B cell (primary cell): ENCODE measurements around the gene CACNA1D. TPM values are rescaled to one million over a fixed set of nuclear protein-coding genes. Genes with fewer than 3 reads are reported as not detected.

Experiments used
- ATAC-seq: fragments of 200-7000 bp; cut with Tn5 transposase; one replicate; pipeline ENCODE4 v1.10.0; 2021; ENCODE audit warnings: low read depth, mild to moderate bottlenecking, moderate number of reproducible peaks, moderate library complexity
- CTCF ChIA-PET: fragments of 350-600 bp; sonication (Branson Sonifier 250); formaldehyde crosslinking; loops from one replicate; lab custom pipeline; 2021; ENCODE audit warnings: antibody characterized with exemption, inconsistent platforms; lab: Charles Lee
- POLR2A ChIA-PET: fragments of 350-600 bp; sonication (Branson Sonifier 250); formaldehyde crosslinking; loops from one replicate; lab custom pipeline; 2021; ENCODE audit warnings: antibody characterized with exemption; lab: Charles Lee
- DNase-seq: peaks from one replicate; pipeline ENCODE4 v3.0.0; 2013
- H2AFZ ChIP-seq: 2 replicates; pipeline ENCODE4 v1.6.1; 2012; ENCODE audit warnings: mild to moderate bottlenecking, low read depth, low read length; ENCODE audit not compliant: insufficient read depth, poor library complexity, severe bottlenecking
- H3K27ac ChIP-seq, 2 donors: 1 replicate in 1 of 2; 2 replicates in 1 of 2; pipeline ENCODE4 v1.5.1; 2012 to 2013; ENCODE audit warnings: low read length in 2 of 2, mild to moderate bottlenecking in 2 of 2, moderate library complexity in 1 of 2
- H3K27me3 ChIP-seq, 4 experiments: fragments of 200-600 bp in 1 of 4; sonication (generic) in 1 of 4; replicated peaks in 1 of 4; 1 replicate in 2 of 4; 2 replicates in 2 of 4; pipeline versions ENCODE4 v1.6.1 to v1.7.0; 2013 to 2016; ENCODE audit warnings: low read length in 3 of 4, mild to moderate bottlenecking in 2 of 4, mixed read lengths in 1 of 4, moderate library complexity in 1 of 4; ENCODE audit not compliant: insufficient read depth in 4 of 4, control insufficient read depth in 3 of 4; ENCODE audit errors: control extremely low read depth in 1 of 4
- H3K36me3 ChIP-seq, 2 experiments: replicated peaks in 1 of 2; 1 replicate in 1 of 2; 2 replicates in 1 of 2; pipeline versions ENCODE4 v1.6.1 to v1.7.1; 2013; ENCODE audit warnings: low read length in 1 of 2; ENCODE audit not compliant: insufficient read depth in 2 of 2, control insufficient read depth in 1 of 2; ENCODE audit errors: control extremely low read depth in 1 of 2, extremely low read depth in 1 of 2
- H3K4me1 ChIP-seq, 2 donors: fragments of 200-600 bp in 1 of 2; sonication (generic) in 1 of 2; 1 replicate in 1 of 2; 2 replicates in 1 of 2; pipeline versions ENCODE4 v1.5.1 to v1.6.1; 2013 to 2017; ENCODE audit warnings: low read length in 2 of 2; ENCODE audit not compliant: control insufficient read depth in 2 of 2, insufficient read depth in 2 of 2
- H3K4me2 ChIP-seq: replicated peaks from 2 replicates; pipeline ENCODE3; 2012; ENCODE audit warnings: mild to moderate bottlenecking, low read depth, low read length; ENCODE audit not compliant: poor library complexity, severe bottlenecking
- H3K4me3 ChIP-seq, 5 experiments: fragments of 200-600 bp in 1 of 5; sonication (generic) in 1 of 5; 1 replicate in 3 of 5; 2 replicates in 2 of 5; pipeline versions ENCODE4 v1.5.1 to v1.7.0; 2011 to 2016; ENCODE audit warnings: low read length in 4 of 5, mild to moderate bottlenecking in 4 of 5, low read depth in 2 of 5, control low read depth in 1 of 5, moderate library complexity in 1 of 5; ENCODE audit not compliant: insufficient read depth in 1 of 5; ENCODE audit errors: control extremely low read depth in 1 of 5, extremely low read depth in 1 of 5
- H3K79me2 ChIP-seq: fragments of 200-600 bp; sonication (generic); one replicate; pipeline ENCODE4 v1.6.0; 2016; ENCODE audit warnings: low read length; ENCODE audit not compliant: control insufficient read depth, insufficient read depth
- H3K9ac ChIP-seq: fragments of 200-600 bp; sonication (generic); 2 replicates; pipeline ENCODE4 v1.6.1; 2017; ENCODE audit warnings: mild to moderate bottlenecking, low read length, moderate library complexity
- H3K9me3 ChIP-seq, 3 donors: one replicate each; pipeline versions ENCODE4 v1.6.1 to v1.7.1; 2013; ENCODE audit warnings: low read length in 2 of 3; ENCODE audit not compliant: control insufficient read depth in 2 of 3, insufficient read depth in 1 of 3; ENCODE audit errors: control extremely low read depth in 1 of 3
- H4K20me1 ChIP-seq: 2 replicates; pipeline ENCODE4 v1.6.0; 2012; ENCODE audit warnings: mild to moderate bottlenecking, low read length; ENCODE audit not compliant: insufficient read depth, control insufficient read depth, poor library complexity, severe bottlenecking
- H3K27ac Mint-ChIP-seq: one replicate; pipeline ENCODE4 v1.8.0; 2021; ENCODE audit warnings: mixed read lengths
- H3K27me3 Mint-ChIP-seq: one replicate; pipeline ENCODE4 v1.8.0; 2021; ENCODE audit warnings: mixed read lengths
- H3K4me1 Mint-ChIP-seq: one replicate; pipeline ENCODE4 v1.8.0; 2021; ENCODE audit warnings: mixed read lengths
- H3K4me3 Mint-ChIP-seq: one replicate; pipeline ENCODE4 v1.8.0; 2021; ENCODE audit warnings: mixed read lengths
- H3K9me3 Mint-ChIP-seq: one replicate; pipeline ENCODE4 v1.8.0; 2022; ENCODE audit warnings: mixed read lengths; ENCODE audit not compliant: insufficient read depth
- CTCF ChIP-seq: fragments of 200-600 bp; IDR thresholded peaks from one replicate; pipeline ENCODE4 v1.8.0; 2022; ENCODE audit warnings: antibody characterized with exemption, mild to moderate bottlenecking
- EZH2 ChIP-seq: IDR thresholded peaks from 2 replicates; pipeline ENCODE4 v1.6.1; 2012; ENCODE audit warnings: borderline replicate concordance, low read depth, mild to moderate bottlenecking, moderate library complexity, low read length; ENCODE audit not compliant: insufficient read depth, poor library complexity, severe bottlenecking
- WGBS: methylation state at CpG from one replicate; pipeline ENCODE4 v1.1.5; 2013; ENCODE audit warnings: missing lambda C conversion rate; ENCODE audit not compliant: insufficient coverage; 5-methylcytosine and 5-hydroxymethylcytosine counted together
- intact Hi-C: fragments of 100-400 bp; cut with micrococcal nuclease; formaldehyde crosslinking; loops from one replicate; pipeline ENCODE4 v1.10.0; 2022
- polyA plus RNA-seq: library from polyadenylated mRNA; depleted of rRNA; stranded (reverse); fragments of >200 nt; gene quantifications from 2 replicates; pipeline ENCODE4 v1.2.3, GENCODE V29; 2012
- total RNA-seq, 2 donors: library from RNA; stranded (reverse); fragments of 120-200 nt in 1 of 2; gene quantifications; 1 replicate in 1 of 2; 2 replicates in 1 of 2; pipeline versions ENCODE4 v1.2.3 to v1.2.4, GENCODE V29; 2013 to 2022

Gene CACNA1D
- total and polyA plus RNA-seq, 2 donors (not counting 1 experiment from before 2014, with no cell fraction given) = 0.06 to 0.07 TPM

GRCh38 chr3:53570081-53570480, 75.7 kb downstream of the CACNA1D start:
- ChIA-PET CTCF (no interaction called here), POLR2A (no interaction called here)
- Histone ChIP-seq H3K27ac (no peak overlapping the region), H3K27me3 (peaks cover 0 to 3% (median 0%) of the 10 kb centered on the region in 4 experiments), H3K79me2 (no peaks in the 10 kb centered on the region), H3K9ac (no peak overlapping the region), H2AFZ (no peak overlapping the region), H3K9me3 (no peaks in the 10 kb centered on the region), H4K20me1 (no peaks in the 10 kb centered on the region), H3K4me1 (no peaks in the 10 kb centered on the region), H3K4me2 (no peak overlapping the region), H3K4me3 (no peak overlapping the region), H3K36me3 (no peaks in the 10 kb centered on the region)
- TF ChIP-seq EZH2 = no peak
- no peak for TF ChIP-seq CTCF
- Mint-ChIP-seq H3K4me3 (no peak overlapping the region), H3K27me3 (peaks cover 26% of the 10 kb centered on the region), H3K27ac (no peak overlapping the region), H3K9me3 (no peaks in the 10 kb centered on the region), H3K4me1 (no peaks in the 10 kb centered on the region)
- ATAC-seq (no peak), DNase-seq (no peak)
- WGBS = no CpG with 5 or more reads among the region's 2 CpGs
- intact Hi-C loops = no loop called here

GRCh38 chr3:53570709-53571108, 76.3 kb downstream of the CACNA1D start:
- TF ChIP-seq EZH2 = no peak
- no peak for TF ChIP-seq CTCF
- Mint-ChIP-seq H3K4me3 (no peak overlapping the region), H3K27ac (no peak overlapping the region), H3K4me1 (no peaks in the 10 kb centered on the region), H3K9me3 (no peaks in the 10 kb centered on the region), H3K27me3 (peaks cover 25% of the 10 kb centered on the region)
- H4K20me1 ChIP-seq = no peaks in the 10 kb centered on the region
- H3K4me3 ChIP-seq = no peak overlapping the region
- no peak for ATAC-seq
- H3K9me3 ChIP-seq = no peaks in the 10 kb centered on the region
- intact Hi-C loops = no loop called here
- no peak overlapping the region for H3K27ac ChIP-seq
- ChIA-PET CTCF (no interaction called here), POLR2A (no interaction called here)
- WGBS = 73% methylated on average over 1 of the region's 3 CpGs
- no peaks in the 10 kb centered on the region for H3K4me1 ChIP-seq
- H2AFZ ChIP-seq = no peak overlapping the region
- no peaks in the 10 kb centered on the region for H3K79me2 ChIP-seq
- no peak for DNase-seq
- no peak overlapping the region for H3K4me2 ChIP-seq
- H3K9ac ChIP-seq = no peak overlapping the region
- no peaks in the 10 kb centered on the region for H3K36me3 ChIP-seq
- H3K27me3 ChIP-seq = peaks cover 0 to 3% (median 0%) of the 10 kb centered on the region in 4 experiments
